K562 (cell line): Measurements from ENCODE around the gene RSF1. TPM values are rescaled to one million over a fixed set of nuclear protein-coding genes. Genes with fewer than 3 reads are reported as not detected.
A peak's percentile ranks its signal among the peaks of the same experiment; 100 is the strongest.

Experiments
- ATAC-seq: fragments of 200-7000 bp; cut with Tn5 transposase; 3 replicates; pipeline ENCODE4 v1.9.1; 2020; ENCODE audit warnings: moderate library complexity
- BruUV-seq: library from RNA; stranded (reverse); fragments of 400-500 nt; replicated peaks from 2 replicates; lab custom pipeline; 2021; lab: Mats Ljungman, UMichigan
- CTCF ChIA-PET: fragments of 300-600 bp; formaldehyde crosslinking; extraction: SDS; loops from one replicate; lab custom pipeline; 2021; ENCODE audit warnings: low intra/inter-chr PET ratio; lab: Yijun Ruan, JAX
- POLR2A ChIA-PET: fragments of 300-600, 350-650 bp; sonication (Branson Sonifier 250); formaldehyde crosslinking; extraction: SDS; loops from one replicate; lab custom pipeline; 2021; ENCODE audit warnings: antibody characterized with exemption, inconsistent platforms; lab: Yijun Ruan, JAX
- DNase-seq, 4 experiments: peaks; one replicate each; pipeline versions ENCODE4 v3.0.0 to v3.0.0-alpha.2; 2011 to 2018; ENCODE audit warnings: low spot score in 3 of 4, mixed read lengths in 3 of 4; ENCODE audit errors: extremely low read depth in 1 of 4
- FAIRE-seq: peaks from 2 replicates; lab custom pipeline; 2011; peaks lifted over from hg19 to GRCh38; lab: Jason Lieb, UNC
- H2AFZ ChIP-seq: 2 replicates; pipeline ENCODE4 v1.6.0; 2011; ENCODE audit warnings: low read depth, low read length, control low read depth, inconsistent platforms
- H3K27ac ChIP-seq: fragments of 200-600 bp; 3 replicates; pipeline ENCODE4 v1.8.0; 2011; ENCODE audit warnings: low read depth, mild to moderate bottlenecking, control low read depth, inconsistent platforms, low read length, moderate library complexity, mixed read lengths; ENCODE audit errors: extremely low read depth
- H3K27me3 ChIP-seq, 2 experiments: fragments of 300-600 bp in 1 of 2; 2 replicates in 1 of 2; 3 replicates in 1 of 2; pipeline versions ENCODE4 v1.6.0 to v1.8.0; 2011; ENCODE audit warnings: inconsistent platforms in 2 of 2, low read length in 2 of 2, mild to moderate bottlenecking in 1 of 2, mixed read lengths in 1 of 2, moderate library complexity in 1 of 2; ENCODE audit not compliant: control insufficient read depth in 2 of 2, insufficient read depth in 2 of 2
- H3K36me3 ChIP-seq: fragments of 300-600 bp; 3 replicates; pipeline ENCODE4 v1.8.0; 2011; ENCODE audit warnings: mild to moderate bottlenecking, low read length, inconsistent platforms; ENCODE audit not compliant: control insufficient read depth, insufficient read depth
- H3K4me1 ChIP-seq, 2 experiments: fragments of 200-600 bp in 1 of 2; replicated peaks in 1 of 2; 2 replicates in 1 of 2; 3 replicates in 1 of 2; pipeline versions ENCODE4 v1.5.1 to v1.8.0; 2011; ENCODE audit warnings: inconsistent platforms in 2 of 2, low read length in 2 of 2, mild to moderate bottlenecking in 1 of 2, mixed read lengths in 1 of 2, moderate library complexity in 1 of 2; ENCODE audit not compliant: control insufficient read depth in 2 of 2, insufficient read depth in 2 of 2
- H3K4me2 ChIP-seq: 2 replicates; pipeline ENCODE4 v1.6.1; 2011; ENCODE audit warnings: low read length, control low read depth, inconsistent platforms, mixed read lengths; ENCODE audit not compliant: insufficient read depth
- H3K4me3 ChIP-seq: fragments of 200-600 bp; sonication (generic), shearing (Covaris generic); 2 replicates; pipeline ENCODE4 v1.5.1; 2016; ENCODE audit warnings: control low read depth, inconsistent platforms
- H3K79me2 ChIP-seq: fragments of 200-600 bp; 3 replicates; pipeline ENCODE4 v1.8.0; 2011; ENCODE audit warnings: low read length, inconsistent platforms; ENCODE audit not compliant: control insufficient read depth, insufficient read depth
- H3K9ac ChIP-seq, 2 experiments: 2 replicates each; pipeline versions ENCODE4 v1.6.0 to v1.6.1; 2011; ENCODE audit warnings: low read depth in 2 of 2, low read length in 2 of 2, control low read depth in 1 of 2, inconsistent platforms in 1 of 2, mild to moderate bottlenecking in 1 of 2, mixed read lengths in 1 of 2; ENCODE audit not compliant: insufficient read depth in 1 of 2
- H3K9me1 ChIP-seq: one replicate; pipeline ENCODE4 v1.6.0; 2011; ENCODE audit warnings: inconsistent platforms, mild to moderate bottlenecking, low read length, moderate library complexity; ENCODE audit not compliant: control insufficient read depth, insufficient read depth
- H3K9me3 ChIP-seq: replicated peaks from 2 replicates; pipeline ENCODE4 v1.5.1; 2011; ENCODE audit warnings: low read depth, low read length, inconsistent platforms; ENCODE audit not compliant: control insufficient read depth, insufficient read depth
- H4K20me1 ChIP-seq: replicated peaks from 2 replicates; pipeline ENCODE4 v1.6.1; 2011; ENCODE audit warnings: low read length, inconsistent platforms, mixed read lengths; ENCODE audit not compliant: control insufficient read depth, insufficient read depth
- CBX1 ChIP-seq: sonication (generic); IDR thresholded peaks from 2 replicates; pipeline ENCODE4 v1.6.1; 2016; ENCODE audit warnings: antibody characterized with exemption, low read depth, mild to moderate bottlenecking
- CBX5 ChIP-seq: IDR thresholded peaks from 2 replicates; pipeline ENCODE4 v1.6.1; 2014; ENCODE audit warnings: low read depth, borderline replicate concordance
- CEBPG ChIP-seq, 3 experiments: fragments of 200-800 bp in 1 of 3; sonication (Bioruptor generic) in 1 of 3; sonication (generic) in 1 of 3; formaldehyde crosslinking in 1 of 3; IDR thresholded peaks in 2 of 3; conservative IDR thresholded peaks in 1 of 3; 2 replicates each; pipeline versions ENCODE4 v1.6.1 to v1.8.0; 2016 to 2022; ENCODE audit warnings: missing compliant biosample characterization in 2 of 3, missing genetic modification characterization in 2 of 3, mild to moderate bottlenecking in 1 of 3, missing genetic modification reagents in 1 of 3
- MEIS2 ChIP-seq: fragments of 450-650 bp; IDR thresholded peaks from 2 replicates; pipeline ENCODE4 v1.6.1; 2014; ENCODE audit warnings: mild to moderate bottlenecking; ENCODE audit not compliant: partially characterized antibody
- POLR2G ChIP-seq: fragments of 200-400 bp; formaldehyde crosslinking; IDR thresholded peaks from 2 replicates; pipeline ENCODE4 v1.6.1; 2017; ENCODE audit warnings: low read depth, mild to moderate bottlenecking, antibody characterized with exemption, low read length, moderate library complexity
- SIN3A ChIP-seq, 2 experiments: fragments of 150-350 bp in 1 of 2; IDR thresholded peaks; 2 replicates each; pipeline ENCODE4 v1.6.1; 2011 to 2016; ENCODE audit warnings: borderline replicate concordance in 2 of 2, low read depth in 2 of 2, low read length in 2 of 2, mild to moderate bottlenecking in 2 of 2, moderate library complexity in 2 of 2; ENCODE audit not compliant: control insufficient read depth in 1 of 2
- SLC30A9 ChIP-seq: fragments of 250-450 bp; sonication (Bioruptor Pico); IDR thresholded peaks from 2 replicates; pipeline ENCODE4 v1.8.0; 2022; ENCODE audit warnings: mild to moderate bottlenecking, moderate library complexity
- SP2 ChIP-seq: IDR thresholded peaks from 2 replicates; pipeline ENCODE4 v1.6.1; 2011; ENCODE audit warnings: mild to moderate bottlenecking, low read depth, low read length, moderate library complexity; ENCODE audit not compliant: poor library complexity, severe bottlenecking; ENCODE audit errors: extremely low read depth
- TBL1XR1 ChIP-seq, 2 experiments: IDR thresholded peaks; 2 replicates each; pipeline ENCODE4 v1.6.1; 2012; ENCODE audit warnings: improper control_type of control experiment in 2 of 2, low read length in 2 of 2, mild to moderate bottlenecking in 1 of 2
- TRIM24 ChIP-seq, 2 experiments: fragments of 450-650 bp; IDR thresholded peaks; 2 replicates each; pipeline ENCODE4 v1.6.1; 2016
- TRIM28 ChIP-seq: fragments of 450-650 bp; IDR thresholded peaks from 2 replicates; pipeline ENCODE4 v1.6.1; 2017
- XRCC5 ChIP-seq: fragments of 200-400 bp; formaldehyde crosslinking; IDR thresholded peaks from 2 replicates; pipeline ENCODE4 v1.6.1; 2017; ENCODE audit warnings: low read depth, mild to moderate bottlenecking, low read length
- ZKSCAN8 ChIP-seq: fragments of 200-800 bp; sonication (Bioruptor generic); IDR thresholded peaks from 2 replicates; pipeline ENCODE4 v1.6.1; 2016; ENCODE audit warnings: missing genetic modification characterization, missing compliant biosample characterization
- ZNF766 ChIP-seq: fragments of 200-800 bp; sonication (Bioruptor generic); conservative IDR thresholded peaks from 2 replicates; pipeline ENCODE4 v1.6.1; 2016; ENCODE audit warnings: missing genetic modification characterization, missing compliant biosample characterization
- WGBS: fragments of 100-300 bp; shearing (Covaris generic); methylation state at CpG from one replicate; pipeline ENCODE4 v1.1.6; 2016; ENCODE audit warnings: low coverage, mixed read lengths; ENCODE audit not compliant: insufficient coverage; ENCODE audit errors: missing lambda C conversion rate; 5-methylcytosine and 5-hydroxymethylcytosine counted together
- in situ Hi-C: fragments of 300-500 bp; cut with MboI; formaldehyde crosslinking; loops from 4 replicates; pipeline ENCODE4 v1.15.0; 2018; ENCODE audit warnings: inconsistent platforms, mixed read lengths
- intact Hi-C: fragments of 100-400 bp; cut with micrococcal nuclease; formaldehyde crosslinking; loops from 2 replicates; pipeline ENCODE4 v1.14.2; 2022
- polyA plus RNA-seq, 8 experiments: library from polyadenylated mRNA; depleted of rRNA in 4 of 8; stranded (reverse) in 5 of 8; unstranded in 3 of 8; fragments of >200 nt; fragmentation: Nextera tagmentation in 2 of 8; fragmentation: Illumina TruSeq in 1 of 8; extraction: Ambion mirVana in 2 of 8; extraction: Trizol in 1 of 8; gene quantifications; 2 replicates each; pipeline versions ENCODE4 v1.2.1 to v1.2.3, GENCODE V29; 2011 to 2014; ENCODE audit warnings: inconsistent platforms in 1 of 8, missing spikeins in 1 of 8
- total RNA-seq, 7 experiments: library from RNA; depleted of rRNA in 6 of 7; stranded (reverse); fragments of >200 nt in 6 of 7; fragmentation: Illumina TruSeq in 2 of 7; extraction: Trizol in 2 of 7; gene quantifications; 2 replicates each; pipeline versions ENCODE4 v1.2.1 to v1.2.3, GENCODE V29; 2011 to 2021; ENCODE audit warnings: low replicate concordance in 1 of 7
- TF ChIP-seq, protein P1 (sequence below): sonication (generic); formaldehyde crosslinking; IDR thresholded peaks from 2 replicates; pipeline ENCODE4 v1.4.0; 2020; ENCODE audit warnings: mild to moderate bottlenecking, missing genetic modification reagents
- TF ChIP-seq, protein P2 (sequence below): fragments of 450-650 bp; IDR thresholded peaks from 2 replicates; pipeline ENCODE4 v1.6.1; 2016

The RSF1 gene
- total and polyA plus RNA-seq, 9 of the 15 experiments (the other 6 are each of a cell fraction or from before 2014, with no cell fraction given): 9.7 to 63.6 (median 42.8) TPM

DNA sequence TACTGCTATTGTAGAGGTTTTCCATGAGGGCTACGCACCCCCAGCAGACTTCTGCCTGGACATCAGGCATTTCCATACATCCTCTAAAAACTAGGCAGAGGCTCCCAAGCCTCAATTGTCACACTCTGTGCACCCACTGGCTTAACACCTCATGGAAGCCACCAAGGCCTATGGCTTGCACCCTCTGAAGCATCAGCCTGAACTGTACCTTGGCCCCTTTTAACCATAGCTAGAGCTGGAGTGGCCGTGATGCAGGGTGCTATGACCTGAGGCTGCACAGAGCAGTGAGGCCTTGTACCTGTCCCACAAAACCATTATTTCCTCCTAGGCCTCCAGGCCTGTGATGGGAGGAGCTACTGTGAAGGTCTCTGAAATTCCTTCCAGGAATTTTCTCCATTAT lies 34.3 kb upstream of the RSF1 start (continued):
- TF ChIP-seq ZKSCAN8 (CRISPR knock-in tag) (no peak), ZNF766 (CRISPR knock-in tag) (no peak), XRCC5 (no peak), TBL1XR1 (IDR thresholded peaks at IDR 0.05; ENCODE audit: low read length in 2 of 2) (no peak), TRIM28 (peak; percentile 85), CBX5 (peak; percentile 77; the same call in 1 of the 2 replicates), CBX1 (peak; percentile 54; the same call in 1 of the 2 replicates), POLR2G (no peak)

DNA sequence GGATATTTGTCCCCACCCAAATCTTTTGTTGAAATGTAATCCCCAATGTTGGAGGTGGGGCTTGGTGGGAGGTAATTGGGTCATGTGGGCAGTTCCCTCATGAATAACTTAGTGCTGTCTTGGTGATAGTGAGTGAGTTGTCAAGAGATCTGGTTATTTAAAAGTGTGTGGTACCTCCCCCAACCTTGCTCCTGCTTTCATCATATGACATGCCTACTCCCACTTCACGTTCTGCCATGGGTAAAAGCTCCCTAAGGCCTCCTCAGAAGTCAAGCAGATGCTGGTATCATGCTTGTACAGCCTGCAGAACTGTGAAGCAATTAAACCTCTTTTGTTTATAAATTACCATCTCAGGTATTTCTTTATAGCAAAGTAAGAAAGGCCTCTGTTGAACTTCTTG lies 31.0 kb upstream of the RSF1 start:
- no peaks in the 10 kb centered on the region for H3K27me3 ChIP-seq
- intact Hi-C loops: no loop called here
- peak; percentile 65; the same call in 1 of the 2 replicates for TF ChIP-seq CEBPG (CRISPR knock-in tag; IDR thresholded peaks at IDR 0.05)
- peak in 1 of 2 experiments; percentile 76; a peak in 2 of 4 replicates for TF ChIP-seq CEBPG (tag; conservative IDR thresholded peaks at IDR 0.05 in 1 of 2, IDR thresholded peaks at IDR 0.05 in 1 of 2)
- TF ChIP-seq, protein P1, sequence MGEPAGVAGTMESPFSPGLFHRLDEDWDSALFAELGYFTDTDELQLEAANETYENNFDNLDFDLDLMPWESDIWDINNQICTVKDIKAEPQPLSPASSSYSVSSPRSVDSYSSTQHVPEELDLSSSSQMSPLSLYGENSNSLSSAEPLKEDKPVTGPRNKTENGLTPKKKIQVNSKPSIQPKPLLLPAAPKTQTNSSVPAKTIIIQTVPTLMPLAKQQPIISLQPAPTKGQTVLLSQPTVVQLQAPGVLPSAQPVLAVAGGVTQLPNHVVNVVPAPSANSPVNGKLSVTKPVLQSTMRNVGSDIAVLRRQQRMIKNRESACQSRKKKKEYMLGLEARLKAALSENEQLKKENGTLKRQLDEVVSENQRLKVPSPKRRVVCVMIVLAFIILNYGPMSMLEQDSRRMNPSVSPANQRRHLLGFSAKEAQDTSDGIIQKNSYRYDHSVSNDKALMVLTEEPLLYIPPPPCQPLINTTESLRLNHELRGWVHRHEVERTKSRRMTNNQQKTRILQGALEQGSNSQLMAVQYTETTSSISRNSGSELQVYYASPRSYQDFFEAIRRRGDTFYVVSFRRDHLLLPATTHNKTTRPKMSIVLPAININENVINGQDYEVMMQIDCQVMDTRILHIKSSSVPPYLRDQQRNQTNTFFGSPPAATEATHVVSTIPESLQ (CRISPR knock-in tag): no peak
- TF ChIP-seq SIN3A (IDR thresholded peaks at IDR 0.05; ENCODE audit: borderline replicate concordance in 2 of 2, control insufficient read depth in 1 of 2, low read depth in 2 of 2, low read length in 2 of 2): no peak
- TF ChIP-seq, protein P2, sequence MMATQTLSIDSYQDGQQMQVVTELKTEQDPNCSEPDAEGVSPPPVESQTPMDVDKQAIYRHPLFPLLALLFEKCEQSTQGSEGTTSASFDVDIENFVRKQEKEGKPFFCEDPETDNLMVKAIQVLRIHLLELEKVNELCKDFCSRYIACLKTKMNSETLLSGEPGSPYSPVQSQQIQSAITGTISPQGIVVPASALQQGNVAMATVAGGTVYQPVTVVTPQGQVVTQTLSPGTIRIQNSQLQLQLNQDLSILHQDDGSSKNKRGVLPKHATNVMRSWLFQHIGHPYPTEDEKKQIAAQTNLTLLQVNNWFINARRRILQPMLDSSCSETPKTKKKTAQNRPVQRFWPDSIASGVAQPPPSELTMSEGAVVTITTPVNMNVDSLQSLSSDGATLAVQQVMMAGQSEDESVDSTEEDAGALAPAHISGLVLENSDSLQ: peak; percentile 37; the same call in 1 of the 2 replicates
- TF ChIP-seq TRIM24 (IDR thresholded peaks at IDR 0.05): peak; percentile 75 to 82; a peak in 2 of 4 replicates
- peak; percentile 28 for TF ChIP-seq MEIS2
- no peak for TF ChIP-seq SLC30A9 (CRISPR knock-in tag)
- TF ChIP-seq SP2: no peak

More for the DNA sequence above, 31.0 kb upstream of the RSF1 start:
- FAIRE-seq (no peak), DNase-seq (no peak), ATAC-seq (peak; percentile 83)
- in situ Hi-C loops: no loop called here
- CTCF ChIA-PET: no interaction called here
- Histone ChIP-seq H2AFZ (no peak overlapping the region), H4K20me1 (no peaks in the 10 kb centered on the region), H3K9me1 (no peaks in the 10 kb centered on the region), H3K9ac (no peak overlapping the region), H3K79me2 (no peaks in the 10 kb centered on the region), H3K4me3 (no peak overlapping the region), H3K36me3 (no peaks in the 10 kb centered on the region), H3K9me3 (peaks cover 8% of the 10 kb centered on the region; the same call in 1 of the 2 replicates), H3K27ac (no peak overlapping the region), H3K4me2 (no peak overlapping the region), H3K4me1 (no peaks in the 10 kb centered on the region)
- BruUV-seq: no TSS peak
- 17% methylated on average over 1 of the region's 1 CpG for WGBS
- POLR2A ChIA-PET: interaction anchor here (0.6 kb wide), 1 partner anchor 227 kb away, joined by 3 read pairs; no protein-coding TSS in a partner anchor
